ENCODE data around the gene BFAR.
"Not testable (repeated sequence)": the region's sequence is repeated elsewhere in the genome, so short reads cannot be mapped to it uniquely, and the experiment has no call there.

BFAR gene

GRCh38 chr16:14629919-14630619 is 2.7 kb upstream of the BFAR start, which contains the start of gene PARN:
TSS of gene PARN (minus strand) at chr16:14630260. CDS start at chr16:14630125, 135 bp downstream.
- ATAC-seq: peak; percentile 66
- TF ChIP-seq ZC3H10 (CRISPR knock-in tag; IDR thresholded peaks at IDR 0.05): no peak
- TF ChIP-seq ZNF565 (CRISPR knock-in tag; conservative IDR thresholded peaks at IDR 0.05; ENCODE audit: low read depth): no peak
- no peak for TF ChIP-seq ZFP30 (CRISPR knock-in tag; IDR thresholded peaks at IDR 0.05)
- no peak for TF ChIP-seq POU6F1 (CRISPR knock-in tag; IDR thresholded peaks at IDR 0.05; ENCODE audit: borderline replicate concordance, low read depth)
- no peak for TF ChIP-seq ZFP3 (CRISPR knock-in tag; IDR thresholded peaks at IDR 0.05)

GRCh38 chr16:14630620-14631330 is 2.0 kb upstream of the BFAR start:
- ATAC-seq: not testable (repeated sequence)

GRCh38 chr16:14634389-14634725 is 1.6 kb downstream of the BFAR start:
- TF ChIP-seq CSRNP3 (CRISPR knock-in tag; IDR thresholded peaks at IDR 0.05): no peak
- no peak for TF ChIP-seq TOX (CRISPR knock-in tag; IDR thresholded peaks at IDR 0.05; ENCODE audit: borderline replicate concordance)
- ATAC-seq: no peak

GRCh38 chr16:14635395-14636165 is 2.8 kb downstream of the BFAR start:
- TF ChIP-seq PATZ1 (CRISPR knock-in tag; IDR thresholded peaks at IDR 0.05; ENCODE audit: borderline replicate concordance) (no peak), GLIS3 (CRISPR knock-in tag; IDR thresholded peaks at IDR 0.05) (no peak), ISL1 (CRISPR knock-in tag; IDR thresholded peaks at IDR 0.05) (no peak), ZC3H10 (CRISPR knock-in tag; IDR thresholded peaks at IDR 0.05) (no peak)
- ATAC-seq: no peak

GRCh38 chr16:14636179-14636950 is 3.6 kb downstream of the BFAR start:
- ATAC-seq: not testable (repeated sequence)

- not testable (repeated sequence) for ATAC-seq
Measured at GRCh38 chr16:14636951-14637240, 4.1 kb downstream of the BFAR start.

GRCh38 chr16:14640538-14640937 is 7.8 kb downstream of the BFAR start:
- TF ChIP-seq PATZ1 (CRISPR knock-in tag; IDR thresholded peaks at IDR 0.05; ENCODE audit: borderline replicate concordance) (no peak), GLIS3 (CRISPR knock-in tag; IDR thresholded peaks at IDR 0.05) (no peak), SNAI2 (CRISPR knock-in tag; IDR thresholded peaks at IDR 0.05) (no peak), ESRRG (CRISPR knock-in tag; IDR thresholded peaks at IDR 0.05) (no peak), ZNF565 (CRISPR knock-in tag; conservative IDR thresholded peaks at IDR 0.05; ENCODE audit: low read depth) (no peak), TCF4 (CRISPR knock-in tag; IDR thresholded peaks at IDR 0.05; ENCODE audit: borderline replicate concordance) (no peak)
- ATAC-seq: no peak
